ENCODE results near the gene SGCA.

Gene SGCA

DNA sequence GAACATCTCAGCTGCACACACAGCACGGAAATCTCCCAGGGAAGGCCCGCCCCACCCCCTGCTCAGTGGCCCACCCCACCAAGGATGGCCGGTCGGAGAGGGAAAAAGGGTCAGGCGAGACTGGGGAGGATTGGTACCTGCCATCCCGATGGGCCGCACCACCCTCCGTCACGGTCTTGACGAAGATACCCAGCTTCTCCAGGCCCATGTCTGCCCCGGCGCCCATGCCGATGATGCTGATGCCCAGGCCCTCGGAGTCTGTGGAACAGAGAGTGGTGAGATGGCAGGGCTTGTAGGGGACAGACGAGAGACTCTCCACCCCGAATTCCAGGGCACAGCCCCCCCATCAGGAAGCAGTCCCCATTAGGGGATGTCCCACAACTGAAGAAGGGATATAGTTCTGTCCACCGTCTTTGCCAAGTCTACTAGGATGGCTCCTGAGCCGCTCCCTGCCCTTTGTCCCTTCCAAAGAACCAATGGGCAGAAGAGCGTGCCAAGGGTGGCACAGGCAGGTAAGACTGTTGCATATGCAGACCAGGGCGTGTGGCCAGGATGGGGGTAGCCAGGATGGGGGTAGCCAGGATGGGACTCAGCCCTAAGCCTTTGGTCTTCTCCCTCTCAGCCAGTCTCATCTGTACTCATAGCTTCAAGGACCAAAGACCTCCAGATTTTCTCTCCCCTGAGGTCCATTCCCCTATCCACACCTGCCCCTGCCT lies 22.2 kb upstream of the SGCA start:
- TF ChIP-seq, protein P1, sequence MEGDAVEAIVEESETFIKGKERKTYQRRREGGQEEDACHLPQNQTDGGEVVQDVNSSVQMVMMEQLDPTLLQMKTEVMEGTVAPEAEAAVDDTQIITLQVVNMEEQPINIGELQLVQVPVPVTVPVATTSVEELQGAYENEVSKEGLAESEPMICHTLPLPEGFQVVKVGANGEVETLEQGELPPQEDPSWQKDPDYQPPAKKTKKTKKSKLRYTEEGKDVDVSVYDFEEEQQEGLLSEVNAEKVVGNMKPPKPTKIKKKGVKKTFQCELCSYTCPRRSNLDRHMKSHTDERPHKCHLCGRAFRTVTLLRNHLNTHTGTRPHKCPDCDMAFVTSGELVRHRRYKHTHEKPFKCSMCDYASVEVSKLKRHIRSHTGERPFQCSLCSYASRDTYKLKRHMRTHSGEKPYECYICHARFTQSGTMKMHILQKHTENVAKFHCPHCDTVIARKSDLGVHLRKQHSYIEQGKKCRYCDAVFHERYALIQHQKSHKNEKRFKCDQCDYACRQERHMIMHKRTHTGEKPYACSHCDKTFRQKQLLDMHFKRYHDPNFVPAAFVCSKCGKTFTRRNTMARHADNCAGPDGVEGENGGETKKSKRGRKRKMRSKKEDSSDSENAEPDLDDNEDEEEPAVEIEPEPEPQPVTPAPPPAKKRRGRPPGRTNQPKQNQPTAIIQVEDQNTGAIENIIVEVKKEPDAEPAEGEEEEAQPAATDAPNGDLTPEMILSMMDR (IDR thresholded peaks at IDR 0.05; ENCODE audit: low read depth, low read length): no peak
- H3K4me3 ChIP-seq (ENCODE audit: low read depth, low read length): no peak overlapping the region

DNA sequence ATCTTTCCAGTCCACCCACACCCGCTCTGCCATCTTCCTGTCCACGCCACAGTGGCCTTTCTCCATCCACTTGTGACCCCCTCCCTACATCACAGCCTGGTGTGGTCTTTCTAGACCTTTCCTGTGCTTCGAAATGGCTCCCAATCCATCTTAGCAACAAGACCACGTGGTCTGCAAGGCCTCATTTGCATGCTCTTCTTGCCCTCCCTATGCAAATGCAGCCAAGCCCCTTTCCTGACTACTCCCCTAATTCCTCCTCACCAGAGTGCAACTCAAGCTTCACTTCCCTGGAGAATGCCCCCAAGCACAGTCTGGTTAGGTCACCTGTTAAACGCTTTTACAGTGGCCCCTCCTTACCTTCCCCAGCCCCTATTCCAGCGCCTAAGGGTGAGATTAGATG lies 21.4 kb upstream of the SGCA start:
- TF ChIP-seq, protein P1 (IDR thresholded peaks at IDR 0.05; ENCODE audit: low read depth, low read length): no peak
- no peak overlapping the region for H3K4me3 ChIP-seq (ENCODE audit: low read depth, low read length)

DNA sequence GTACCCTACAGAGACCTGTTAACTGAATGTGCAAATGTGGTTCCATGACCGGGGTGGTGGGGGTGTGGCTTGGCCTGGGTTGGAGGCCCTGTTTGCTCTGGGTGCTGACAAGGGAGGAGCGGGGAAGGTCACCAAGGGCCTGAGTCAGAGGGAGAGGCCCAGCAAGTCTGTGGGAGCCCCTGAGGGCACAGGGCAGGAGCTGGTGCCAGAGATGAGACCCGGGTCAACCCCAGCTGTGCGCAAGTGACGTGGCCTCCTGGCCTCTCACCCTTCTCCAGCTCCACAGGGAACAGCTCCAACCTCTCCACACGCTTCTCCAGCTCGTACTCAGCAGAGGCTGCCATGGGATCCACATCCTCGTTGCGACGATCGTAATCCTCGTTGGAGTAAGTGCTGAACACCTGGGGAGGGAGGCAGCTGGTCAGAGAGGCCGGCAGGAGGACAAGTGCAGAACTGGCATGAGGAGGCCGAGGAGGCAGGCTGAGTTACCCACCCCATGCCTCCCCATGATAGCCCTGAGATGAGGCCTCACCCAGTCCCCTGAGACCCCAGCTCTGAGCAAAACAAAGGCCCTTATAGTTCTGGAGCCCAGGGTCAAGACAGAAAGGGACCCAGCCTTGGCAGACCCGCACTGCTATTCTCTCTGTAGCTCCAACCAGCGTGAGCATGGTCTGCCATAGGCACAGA lies 20.8 kb upstream of the SGCA start:
- TF ChIP-seq, protein P1 (IDR thresholded peaks at IDR 0.05; ENCODE audit: low read depth, low read length): no peak
- H3K4me3 ChIP-seq (ENCODE audit: low read depth, low read length): no peak overlapping the region

DNA sequence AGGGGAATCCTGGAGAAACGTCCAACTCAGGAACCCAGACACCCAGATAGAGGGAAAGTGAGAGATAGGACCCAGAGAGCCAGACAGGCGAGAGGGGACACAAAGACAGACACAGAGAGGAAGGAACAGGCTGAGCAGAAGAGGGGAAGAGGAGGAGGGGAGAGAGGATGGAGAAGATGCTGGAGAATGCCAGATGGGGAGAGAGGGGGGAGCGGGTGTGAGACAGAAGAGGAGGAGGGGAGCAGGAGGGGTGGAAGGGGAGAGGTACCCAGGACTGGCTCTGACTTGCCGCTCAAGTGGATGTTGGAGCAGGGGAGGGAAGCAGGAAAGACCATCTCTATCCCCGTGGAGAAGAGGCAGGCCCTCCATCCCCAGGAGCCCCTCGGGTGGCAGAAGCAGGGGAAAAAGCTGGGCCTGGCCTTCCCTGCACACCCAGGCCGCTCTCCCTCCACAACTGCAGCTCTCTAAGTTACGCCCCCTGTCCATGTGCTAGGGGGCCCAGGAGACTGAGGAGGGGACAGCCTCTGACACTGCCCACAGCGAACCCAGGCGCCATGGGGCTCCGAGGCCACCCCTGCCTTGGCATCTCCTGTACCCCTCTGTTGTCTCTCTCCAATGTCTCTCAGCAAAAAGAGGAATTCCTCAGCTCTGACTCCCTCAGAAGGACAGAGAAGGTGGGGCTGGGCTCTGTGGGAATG lies 20.1 kb upstream of the SGCA start:
- no peak overlapping the region for H3K4me3 ChIP-seq (ENCODE audit: low read depth, low read length)
- TF ChIP-seq, protein P1 (IDR thresholded peaks at IDR 0.05; ENCODE audit: low read depth, low read length): no peak

DNA sequence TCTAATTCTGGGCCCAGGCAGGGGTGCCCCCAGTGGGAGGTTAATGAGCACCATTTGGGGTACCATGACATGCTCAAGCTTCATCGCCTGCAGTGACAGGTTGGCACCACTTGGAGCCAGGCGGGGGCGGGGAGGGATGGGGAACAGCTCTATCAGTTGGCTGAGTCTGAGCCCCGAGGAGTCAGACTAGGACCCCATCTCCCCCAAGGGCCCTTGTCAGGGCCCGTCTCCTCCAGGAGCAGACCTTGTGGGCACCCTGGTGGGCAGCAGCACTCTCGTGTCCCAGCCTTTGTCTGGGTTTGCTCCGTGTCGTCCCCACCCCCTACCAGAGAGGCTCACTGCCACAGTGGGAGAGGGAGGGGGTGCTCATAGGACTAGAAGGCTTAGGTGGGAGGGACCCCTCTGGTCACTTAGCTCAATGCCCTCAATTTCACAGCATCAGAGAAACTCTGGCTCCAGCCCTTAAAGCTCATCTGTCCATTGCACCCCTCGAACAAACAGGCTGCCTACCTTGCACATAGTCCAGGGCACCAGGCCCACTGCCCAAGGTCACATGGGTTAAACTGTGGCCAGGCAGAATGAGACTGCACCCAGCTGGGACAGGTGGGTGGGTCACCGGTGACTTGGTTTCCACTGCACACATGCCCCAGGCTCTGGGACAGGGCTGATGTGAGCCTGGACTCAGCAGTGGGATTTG lies 19.4 kb upstream of the SGCA start:
- H3K4me3 ChIP-seq (ENCODE audit: low read depth, low read length): peak overlapping the region; percentile 80
- TF ChIP-seq, protein P1 (IDR thresholded peaks at IDR 0.05; ENCODE audit: low read depth, low read length): no peak

DNA sequence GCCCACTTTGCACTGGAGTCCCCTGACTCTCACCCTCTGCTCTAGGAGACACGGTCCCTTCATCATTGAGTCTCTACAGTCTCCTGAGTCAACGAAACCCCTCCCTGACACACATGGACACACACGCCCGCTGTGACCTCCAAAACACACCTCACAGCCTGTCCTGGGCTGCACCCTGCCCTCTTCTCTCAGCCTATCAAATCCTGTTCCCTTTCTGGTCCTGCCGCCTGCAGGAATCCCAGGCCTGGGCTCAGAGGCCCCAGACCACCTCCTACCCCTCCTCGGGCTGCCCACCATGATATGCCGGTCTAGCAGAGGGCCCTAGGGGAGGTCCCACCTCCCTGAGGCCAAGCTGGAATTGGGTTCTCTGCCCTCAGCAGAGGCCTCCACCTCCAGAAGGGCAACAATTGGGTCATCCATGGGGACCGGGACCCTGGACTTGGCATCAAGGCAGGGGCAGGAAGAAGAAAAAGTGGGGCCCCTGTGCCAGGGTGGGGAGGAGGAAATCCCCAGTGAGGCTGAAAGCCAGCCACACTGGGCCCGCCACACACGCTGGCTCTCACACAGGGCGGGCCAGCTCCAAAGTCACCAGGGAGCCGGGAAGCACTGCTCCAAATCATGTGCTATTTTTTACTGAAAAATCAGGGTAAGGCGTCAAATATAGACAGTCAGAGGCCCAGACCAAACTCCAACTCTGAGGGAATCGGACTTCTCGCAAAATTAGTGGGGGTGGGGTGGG lies 18.7 kb upstream of the SGCA start:
- peak overlapping the region; percentile 80 for H3K4me3 ChIP-seq (ENCODE audit: low read depth, low read length)
- TF ChIP-seq, protein P1 (IDR thresholded peaks at IDR 0.05; ENCODE audit: low read depth, low read length): no peak
